ENCODE data around the gene ZNF511.

Gene ZNF511

GRCh38 chr10:133346413-133346812, 37.7 kb downstream of the ZNF511 start:
- CTCF ChIA-PET = interaction anchor here (1.8 kb wide), 1 partner anchor 17 kb away, joined by 4 read pairs; no protein-coding TSS in a partner anchor
- Histone ChIP-seq H3K9me3 (ENCODE audit: control insufficient read depth, insufficient read depth, low read depth, low read length) (no peaks in the 10 kb centered on the region), H3K4me3 (ENCODE audit: low read depth, low read length) (no peak overlapping the region), H3K36me3 (ENCODE audit: control insufficient read depth in 2 of 2, insufficient read depth in 1 of 2, low read length in 2 of 2) (no peaks in the 10 kb centered on the region), H3K4me1 (ENCODE audit: control insufficient read depth, insufficient read depth, low read length) (no peaks in the 10 kb centered on the region), H3K27ac (ENCODE audit: extremely low read depth, low read depth, low read length) (no peak overlapping the region)
- POLR2A ChIA-PET = no interaction called here
- peak; percentile 42; the same call in 1 of the 2 replicates for TF ChIP-seq ZFHX2 (tag by site-specific recombination; conservative IDR thresholded peaks at IDR 0.05)
- no peak for TF ChIP-seq ZSCAN23 (tag by site-specific recombination; IDR thresholded peaks at IDR 0.05)
- TF ChIP-seq EGR2 (tag by site-specific recombination; IDR thresholded peaks at IDR 0.05; ENCODE audit: low read depth) = peak; percentile 67; the same call in 1 of the 2 replicates

GRCh38 chr10:133347710-133348517, 39.2 kb downstream of the ZNF511 start:
- Histone ChIP-seq H3K36me3 (ENCODE audit: control insufficient read depth in 2 of 2, insufficient read depth in 1 of 2, low read length in 2 of 2) (no peaks in the 10 kb centered on the region), H3K27ac (ENCODE audit: extremely low read depth, low read depth, low read length) (no peak overlapping the region), H3K4me1 (ENCODE audit: control insufficient read depth, insufficient read depth, low read length) (no peaks in the 10 kb centered on the region), H3K4me3 (ENCODE audit: low read depth, low read length) (no peak overlapping the region), H3K9me3 (ENCODE audit: control insufficient read depth, insufficient read depth, low read depth, low read length) (no peaks in the 10 kb centered on the region)
- ChIA-PET POLR2A (no interaction called here), CTCF (interaction anchor here (1.8 kb wide), 1 partner anchor 19 kb away, joined by 4 read pairs; no protein-coding TSS in a partner anchor)
- TF ChIP-seq ZBTB48 (tag by site-specific recombination; IDR thresholded peaks at IDR 0.05) (no peak), ZNF549 (tag by site-specific recombination; IDR thresholded peaks at IDR 0.05) (no peak), ZNF596 (tag by site-specific recombination; IDR thresholded peaks at IDR 0.05) (no peak), ZNF202 (tag by site-specific recombination; IDR thresholded peaks at IDR 0.05; ENCODE audit: borderline replicate concordance) (no peak), ZNF398 (tag by site-specific recombination; IDR thresholded peaks at IDR 0.05) (peak; percentile 42; the same call in 1 of the 2 replicates), ZNF423 (tag by site-specific recombination; IDR thresholded peaks at IDR 0.05) (no peak), ZNF473 (tag by site-specific recombination; IDR thresholded peaks at IDR 0.05) (no peak), ZBTB49 (tag by site-specific recombination; IDR thresholded peaks at IDR 0.05; ENCODE audit: low read depth) (no peak), ZNF521 (tag by site-specific recombination; IDR thresholded peaks at IDR 0.05) (no peak), KLF7 (tag by site-specific recombination; IDR thresholded peaks at IDR 0.05; ENCODE audit: borderline replicate concordance) (no peak), ZIC2 (tag by site-specific recombination; IDR thresholded peaks at IDR 0.05) (peak; percentile 44; the same call in 1 of the 2 replicates), ZSCAN30 (tag by site-specific recombination; IDR thresholded peaks at IDR 0.05) (no peak), ZNF10 (tag by site-specific recombination; IDR thresholded peaks at IDR 0.05) (no peak), WT1 (tag by site-specific recombination; IDR thresholded peaks at IDR 0.05) (no peak), ZNF211 (tag by site-specific recombination; IDR thresholded peaks at IDR 0.05; ENCODE audit: low read depth) (no peak), GLIS1 (tag by site-specific recombination; IDR thresholded peaks at IDR 0.05) (peak; percentile 45; the same call in 1 of the 2 replicates), ZNF214 (tag by site-specific recombination; IDR thresholded peaks at IDR 0.05; ENCODE audit: borderline replicate concordance) (no peak)
- TF ChIP-seq, protein P1, sequence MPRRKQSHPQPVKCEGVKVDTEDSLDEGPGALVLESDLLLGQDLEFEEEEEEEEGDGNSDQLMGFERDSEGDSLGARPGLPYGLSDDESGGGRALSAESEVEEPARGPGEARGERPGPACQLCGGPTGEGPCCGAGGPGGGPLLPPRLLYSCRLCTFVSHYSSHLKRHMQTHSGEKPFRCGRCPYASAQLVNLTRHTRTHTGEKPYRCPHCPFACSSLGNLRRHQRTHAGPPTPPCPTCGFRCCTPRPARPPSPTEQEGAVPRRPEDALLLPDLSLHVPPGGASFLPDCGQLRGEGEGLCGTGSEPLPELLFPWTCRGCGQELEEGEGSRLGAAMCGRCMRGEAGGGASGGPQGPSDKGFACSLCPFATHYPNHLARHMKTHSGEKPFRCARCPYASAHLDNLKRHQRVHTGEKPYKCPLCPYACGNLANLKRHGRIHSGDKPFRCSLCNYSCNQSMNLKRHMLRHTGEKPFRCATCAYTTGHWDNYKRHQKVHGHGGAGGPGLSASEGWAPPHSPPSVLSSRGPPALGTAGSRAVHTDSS (tag by site-specific recombination; IDR thresholded peaks at IDR 0.05) = no peak
- TF ChIP-seq, protein P2, sequence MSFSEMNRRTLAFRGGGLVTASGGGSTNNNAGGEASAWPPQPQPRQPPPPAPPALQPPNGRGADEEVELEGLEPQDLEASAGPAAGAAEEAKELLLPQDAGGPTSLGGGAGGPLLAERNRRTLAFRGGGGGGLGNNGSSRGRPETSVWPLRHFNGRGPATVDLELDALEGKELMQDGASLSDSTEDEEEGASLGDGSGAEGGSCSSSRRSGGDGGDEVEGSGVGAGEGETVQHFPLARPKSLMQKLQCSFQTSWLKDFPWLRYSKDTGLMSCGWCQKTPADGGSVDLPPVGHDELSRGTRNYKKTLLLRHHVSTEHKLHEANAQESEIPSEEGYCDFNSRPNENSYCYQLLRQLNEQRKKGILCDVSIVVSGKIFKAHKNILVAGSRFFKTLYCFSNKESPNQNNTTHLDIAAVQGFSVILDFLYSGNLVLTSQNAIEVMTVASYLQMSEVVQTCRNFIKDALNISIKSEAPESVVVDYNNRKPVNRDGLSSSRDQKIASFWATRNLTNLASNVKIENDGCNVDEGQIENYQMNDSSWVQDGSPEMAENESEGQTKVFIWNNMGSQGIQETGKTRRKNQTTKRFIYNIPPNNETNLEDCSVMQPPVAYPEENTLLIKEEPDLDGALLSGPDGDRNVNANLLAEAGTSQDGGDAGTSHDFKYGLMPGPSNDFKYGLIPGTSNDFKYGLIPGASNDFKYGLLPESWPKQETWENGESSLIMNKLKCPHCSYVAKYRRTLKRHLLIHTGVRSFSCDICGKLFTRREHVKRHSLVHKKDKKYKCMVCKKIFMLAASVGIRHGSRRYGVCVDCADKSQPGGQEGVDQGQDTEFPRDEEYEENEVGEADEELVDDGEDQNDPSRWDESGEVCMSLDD (tag by site-specific recombination; IDR thresholded peaks at IDR 0.05) = no peak
- TF ChIP-seq, protein P3, sequence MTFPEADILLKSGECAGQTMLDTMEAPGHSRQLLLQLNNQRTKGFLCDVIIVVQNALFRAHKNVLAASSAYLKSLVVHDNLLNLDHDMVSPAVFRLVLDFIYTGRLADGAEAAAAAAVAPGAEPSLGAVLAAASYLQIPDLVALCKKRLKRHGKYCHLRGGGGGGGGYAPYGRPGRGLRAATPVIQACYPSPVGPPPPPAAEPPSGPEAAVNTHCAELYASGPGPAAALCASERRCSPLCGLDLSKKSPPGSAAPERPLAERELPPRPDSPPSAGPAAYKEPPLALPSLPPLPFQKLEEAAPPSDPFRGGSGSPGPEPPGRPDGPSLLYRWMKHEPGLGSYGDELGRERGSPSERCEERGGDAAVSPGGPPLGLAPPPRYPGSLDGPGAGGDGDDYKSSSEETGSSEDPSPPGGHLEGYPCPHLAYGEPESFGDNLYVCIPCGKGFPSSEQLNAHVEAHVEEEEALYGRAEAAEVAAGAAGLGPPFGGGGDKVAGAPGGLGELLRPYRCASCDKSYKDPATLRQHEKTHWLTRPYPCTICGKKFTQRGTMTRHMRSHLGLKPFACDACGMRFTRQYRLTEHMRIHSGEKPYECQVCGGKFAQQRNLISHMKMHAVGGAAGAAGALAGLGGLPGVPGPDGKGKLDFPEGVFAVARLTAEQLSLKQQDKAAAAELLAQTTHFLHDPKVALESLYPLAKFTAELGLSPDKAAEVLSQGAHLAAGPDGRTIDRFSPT (tag by site-specific recombination; IDR thresholded peaks at IDR 0.05) = no peak

All from HEK293 (cell line).